ENCODE results near the gene DIRAS3. TPM values are rescaled to one million over a fixed set of nuclear protein-coding genes. Genes with fewer than 3 reads are reported as not detected.
"Not testable (repeated sequence)": the region's sequence is repeated elsewhere in the genome, so short reads cannot be mapped to it uniquely, and the experiment has no call there.

Gene DIRAS3
- total RNA-seq, 1 experiment from 2014 or later: not detected

DNA sequence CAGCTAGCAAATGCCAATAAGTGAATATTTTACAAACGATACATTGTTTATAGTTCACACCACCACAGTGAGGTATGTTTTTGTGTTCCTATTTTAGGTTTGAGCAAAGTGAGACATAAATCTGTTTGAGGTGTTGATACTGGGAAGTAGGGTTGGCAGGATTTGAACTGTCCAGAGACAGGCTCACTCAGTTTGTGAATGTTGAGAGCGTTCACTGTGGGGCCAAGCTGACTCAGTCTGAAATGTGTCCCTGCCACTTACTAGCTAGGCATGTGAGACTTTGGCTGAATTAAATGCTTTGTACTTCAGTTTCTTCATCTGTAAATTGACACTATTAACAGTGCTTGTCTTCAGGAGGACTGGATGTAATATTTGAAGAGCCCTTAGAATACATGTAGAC lies 35.1 kb downstream of the DIRAS3 start:
- no peak overlapping the region for H3K4me2 ChIP-seq (ENCODE audit: low read depth, low read length, poor library complexity, severe bottlenecking)
- H3K27ac ChIP-seq (ENCODE audit: low read length): no peak overlapping the region
- H4K20me1 ChIP-seq (ENCODE audit: insufficient read depth, low read depth, low read length): no peaks in the 10 kb centered on the region
- no peak for DNase-seq
- no peaks in the 10 kb centered on the region for H3K9me3 ChIP-seq (ENCODE audit: low read length)
- no peak overlapping the region for H3K4me3 ChIP-seq (ENCODE audit: low read length)
- no peaks in the 10 kb centered on the region for H3K4me1 ChIP-seq (ENCODE audit: low read length)
- H3K27me3 ChIP-seq (ENCODE audit: low read length): no peaks in the 10 kb centered on the region
- H3K79me2 ChIP-seq (ENCODE audit: low read length): no peaks in the 10 kb centered on the region
- H2AFZ ChIP-seq (ENCODE audit: low read length): no peak overlapping the region
- no peaks in the 10 kb centered on the region for H3K36me3 ChIP-seq (ENCODE audit: insufficient read depth, low read length)
- H3K9me2 ChIP-seq (replicated peaks; ENCODE audit: insufficient read depth, low read length): no peaks in the 10 kb centered on the region
- H3K9ac ChIP-seq (ENCODE audit: low read length): no peak overlapping the region

- Histone ChIP-seq H3K4me3 (ENCODE audit: low read length) (no peak overlapping the region), H4K20me1 (ENCODE audit: insufficient read depth, low read depth, low read length) (no peaks in the 10 kb centered on the region), H3K4me2 (ENCODE audit: low read depth, low read length, poor library complexity, severe bottlenecking) (no peak overlapping the region), H2AFZ (ENCODE audit: low read length) (no peak overlapping the region), H3K27me3 (ENCODE audit: low read length) (no peaks in the 10 kb centered on the region), H3K79me2 (ENCODE audit: low read length) (no peaks in the 10 kb centered on the region), H3K36me3 (ENCODE audit: insufficient read depth, low read length) (no peaks in the 10 kb centered on the region), H3K9me2 (replicated peaks; ENCODE audit: insufficient read depth, low read length) (no peaks in the 10 kb centered on the region), H3K27ac (ENCODE audit: low read length) (no peak overlapping the region), H3K4me1 (ENCODE audit: low read length) (no peaks in the 10 kb centered on the region), H3K9ac (ENCODE audit: low read length) (no peak overlapping the region), H3K9me3 (ENCODE audit: low read length) (no peaks in the 10 kb centered on the region)
- no peak for DNase-seq
Measured at GRCh38 chr1:68013351-68013750, 37.1 kb downstream of the DIRAS3 start.

- Histone ChIP-seq H3K4me2 (ENCODE audit: low read depth, low read length, poor library complexity, severe bottlenecking) (no peak overlapping the region), H3K27me3 (ENCODE audit: low read length) (no peaks in the 10 kb centered on the region), H2AFZ (ENCODE audit: low read length) (no peak overlapping the region), H3K27ac (ENCODE audit: low read length) (no peak overlapping the region), H3K4me3 (ENCODE audit: low read length) (no peak overlapping the region), H3K9me2 (replicated peaks; ENCODE audit: insufficient read depth, low read length) (no peaks in the 10 kb centered on the region), H4K20me1 (ENCODE audit: insufficient read depth, low read depth, low read length) (no peaks in the 10 kb centered on the region), H3K79me2 (ENCODE audit: low read length) (no peaks in the 10 kb centered on the region), H3K9me3 (ENCODE audit: low read length) (no peaks in the 10 kb centered on the region), H3K4me1 (ENCODE audit: low read length) (no peaks in the 10 kb centered on the region), H3K9ac (ENCODE audit: low read length) (no peak overlapping the region), H3K36me3 (ENCODE audit: insufficient read depth, low read length) (no peaks in the 10 kb centered on the region)
- no peak for DNase-seq
Measured at GRCh38 chr1:68011657-68012375, 38.6 kb downstream of the DIRAS3 start.

- no peaks in the 10 kb centered on the region for H3K4me1 ChIP-seq (ENCODE audit: low read length)
- no peak overlapping the region for H3K4me2 ChIP-seq (ENCODE audit: low read depth, low read length, poor library complexity, severe bottlenecking)
Measured at GRCh38 chr1:68010543-68010942, 39.9 kb downstream of the DIRAS3 start.

GRCh38 chr1:68010090-68010489 lies 40.3 kb downstream of the DIRAS3 start:
- H3K27me3 ChIP-seq (ENCODE audit: low read length): no peaks in the 10 kb centered on the region
- no peaks in the 10 kb centered on the region for H3K36me3 ChIP-seq (ENCODE audit: insufficient read depth, low read length)
- no peak overlapping the region for H3K27ac ChIP-seq (ENCODE audit: low read length)
- no peaks in the 10 kb centered on the region for H3K79me2 ChIP-seq (ENCODE audit: low read length)
- DNase-seq: peak; percentile 63
- no peak overlapping the region for H2AFZ ChIP-seq (ENCODE audit: low read length)
- no peak overlapping the region for H3K4me2 ChIP-seq (ENCODE audit: low read depth, low read length, poor library complexity, severe bottlenecking)
- H3K4me1 ChIP-seq (ENCODE audit: low read length): no peaks in the 10 kb centered on the region
- no peaks in the 10 kb centered on the region for H4K20me1 ChIP-seq (ENCODE audit: insufficient read depth, low read depth, low read length)
- no peaks in the 10 kb centered on the region for H3K9me2 ChIP-seq (replicated peaks; ENCODE audit: insufficient read depth, low read length)
- H3K4me3 ChIP-seq (ENCODE audit: low read length): no peak overlapping the region
- H3K9ac ChIP-seq (ENCODE audit: low read length): no peak overlapping the region
- no peaks in the 10 kb centered on the region for H3K9me3 ChIP-seq (ENCODE audit: low read length)

More at GRCh38 chr1:68010543-68010942, 39.9 kb downstream of the DIRAS3 start:
- Histone ChIP-seq H3K27ac (ENCODE audit: low read length) (no peak overlapping the region), H2AFZ (ENCODE audit: low read length) (no peak overlapping the region), H3K4me3 (ENCODE audit: low read length) (no peak overlapping the region), H3K9me3 (ENCODE audit: low read length) (no peaks in the 10 kb centered on the region), H4K20me1 (ENCODE audit: insufficient read depth, low read depth, low read length) (no peaks in the 10 kb centered on the region), H3K36me3 (ENCODE audit: insufficient read depth, low read length) (no peaks in the 10 kb centered on the region), H3K9me2 (replicated peaks; ENCODE audit: insufficient read depth, low read length) (no peaks in the 10 kb centered on the region), H3K9ac (ENCODE audit: low read length) (no peak overlapping the region), H3K79me2 (ENCODE audit: low read length) (no peaks in the 10 kb centered on the region), H3K27me3 (ENCODE audit: low read length) (no peaks in the 10 kb centered on the region)
- DNase-seq: no peak

GRCh38 chr1:68003626-68004025 lies 46.8 kb downstream of the DIRAS3 start:
- H3K79me2 ChIP-seq (ENCODE audit: low read length); H3K4me3 ChIP-seq (ENCODE audit: low read length); H3K27ac ChIP-seq (ENCODE audit: low read length); DNase-seq; H3K4me1 ChIP-seq (ENCODE audit: low read length); H2AFZ ChIP-seq (ENCODE audit: low read length); H3K9me3 ChIP-seq (ENCODE audit: low read length); H3K4me2 ChIP-seq (ENCODE audit: low read depth, low read length, poor library complexity, severe bottlenecking); H3K9me2 ChIP-seq (replicated peaks; ENCODE audit: insufficient read depth, low read length); H3K9ac ChIP-seq (ENCODE audit: low read length); H3K27me3 ChIP-seq (ENCODE audit: low read length); H3K36me3 ChIP-seq (ENCODE audit: insufficient read depth, low read length); H4K20me1 ChIP-seq (ENCODE audit: insufficient read depth, low read depth, low read length): not testable (repeated sequence)

DNA sequence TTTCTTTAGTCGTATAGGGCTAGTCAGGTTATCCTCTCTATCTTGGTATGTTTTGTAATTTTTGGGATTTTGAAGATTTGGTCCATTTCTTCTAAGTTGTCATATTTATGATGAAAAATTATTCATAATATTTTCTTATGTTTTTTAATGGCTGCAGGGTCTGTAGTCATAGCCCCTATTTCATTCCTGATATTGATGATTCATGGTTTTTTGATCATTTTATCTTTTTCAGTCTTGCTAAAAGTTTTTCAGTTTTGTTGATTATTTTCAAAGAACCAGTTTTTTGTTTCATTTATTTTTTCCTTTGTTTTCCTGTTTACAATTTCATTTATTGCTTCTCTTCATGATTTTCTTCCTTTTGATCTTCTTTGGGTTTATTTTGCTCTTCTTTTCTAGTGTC lies 50.2 kb downstream of the DIRAS3 start:
- H3K79me2 ChIP-seq (ENCODE audit: low read length): no peaks in the 10 kb centered on the region
- H2AFZ ChIP-seq (ENCODE audit: low read length): no peak overlapping the region
- no peaks in the 10 kb centered on the region for H4K20me1 ChIP-seq (ENCODE audit: insufficient read depth, low read depth, low read length)
- no peaks in the 10 kb centered on the region for H3K4me1 ChIP-seq (ENCODE audit: low read length)
- H3K9me2 ChIP-seq (replicated peaks; ENCODE audit: insufficient read depth, low read length): no peaks in the 10 kb centered on the region
- H3K4me3 ChIP-seq (ENCODE audit: low read length): no peak overlapping the region
- H3K27ac ChIP-seq (ENCODE audit: low read length): no peak overlapping the region
- DNase-seq: no peak
- H3K9me3 ChIP-seq (ENCODE audit: low read length): no peaks in the 10 kb centered on the region; the same call in 1 of the 2 replicates
- H3K9ac ChIP-seq (ENCODE audit: low read length): no peak overlapping the region
- H3K4me2 ChIP-seq (ENCODE audit: low read depth, low read length, poor library complexity, severe bottlenecking): no peak overlapping the region
- no peaks in the 10 kb centered on the region for H3K36me3 ChIP-seq (ENCODE audit: insufficient read depth, low read length)
- no peaks in the 10 kb centered on the region for H3K27me3 ChIP-seq (ENCODE audit: low read length)

- H3K27me3 ChIP-seq (ENCODE audit: low read length): no peaks in the 10 kb centered on the region
- no peak overlapping the region for H2AFZ ChIP-seq (ENCODE audit: low read length)
Measured at GRCh38 chr1:67997746-67998145, 52.7 kb downstream of the DIRAS3 start.

More at GRCh38 chr1:67997746-67998145, 52.7 kb downstream of the DIRAS3 start:
- DNase-seq: no peak
- no peaks in the 10 kb centered on the region for H3K9me2 ChIP-seq (replicated peaks; ENCODE audit: insufficient read depth, low read length)
- no peak overlapping the region for H3K9ac ChIP-seq (ENCODE audit: low read length)
- H3K4me1 ChIP-seq (ENCODE audit: low read length): no peaks in the 10 kb centered on the region
- H4K20me1 ChIP-seq (ENCODE audit: insufficient read depth, low read depth, low read length): no peaks in the 10 kb centered on the region
- H3K4me3 ChIP-seq (ENCODE audit: low read length): no peak overlapping the region
- H3K9me3 ChIP-seq (ENCODE audit: low read length): no peaks in the 10 kb centered on the region; the same call in none of the 2 replicates
- no peak overlapping the region for H3K27ac ChIP-seq (ENCODE audit: low read length)
- H3K79me2 ChIP-seq (ENCODE audit: low read length): no peaks in the 10 kb centered on the region
- no peak overlapping the region for H3K4me2 ChIP-seq (ENCODE audit: low read depth, low read length, poor library complexity, severe bottlenecking)
- H3K36me3 ChIP-seq (ENCODE audit: insufficient read depth, low read length): no peaks in the 10 kb centered on the region
